Measurements from ENCODE around the gene NUDCD3.

DNA sequence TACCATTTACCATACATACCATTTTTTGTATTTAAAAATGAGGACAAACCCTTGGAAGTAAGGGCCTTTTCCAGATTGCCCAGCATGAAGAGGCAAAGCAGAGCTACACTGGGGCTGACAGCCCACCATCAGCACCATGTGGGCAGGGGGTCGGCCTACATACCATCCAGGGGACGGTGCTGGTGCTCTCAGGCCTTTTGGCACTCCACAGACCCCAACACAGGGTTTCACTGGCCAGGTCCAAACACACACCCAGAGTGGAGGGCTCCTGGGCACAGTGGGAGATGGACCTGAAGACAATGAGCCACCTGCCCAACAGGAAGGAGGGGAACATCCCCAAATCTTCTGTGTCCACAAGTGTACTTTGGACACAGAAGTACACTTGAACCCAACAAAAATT is 95.8 kb downstream of the NUDCD3 start:
- TF ChIP-seq POLR2A (IDR thresholded peaks at IDR 0.05) (no peak), CTCF (IDR thresholded peaks at IDR 0.05) (no peak)
